PC-3 (cell line): ENCODE results near the gene CSDE1. TPM values are rescaled to one million over a fixed set of nuclear protein-coding genes. Genes with fewer than 3 reads are reported as not detected.
A peak's percentile ranks its signal among the peaks of the same experiment; 100 is the strongest.

ENCODE experiments used
- ATAC-seq: fragments of 200-7000 bp; cut with Tn5 transposase; 2 replicates; pipeline ENCODE4 v1.9.1; 2020; ENCODE audit warnings: mild to moderate bottlenecking, moderate library complexity
- BruUV-seq: library from RNA; stranded (reverse); fragments of 400-500 nt; replicated peaks from 2 replicates; lab custom pipeline; 2021; lab: Mats Ljungman, UMichigan
- CTCF ChIA-PET: fragments of 300-600 bp; sonication (Branson Sonifier 250); formaldehyde crosslinking; loops from one replicate; lab custom pipeline; 2022; ENCODE audit warnings: antibody characterized with exemption; lab: Charles Lee
- POLR2A ChIA-PET: fragments of 300-600 bp; sonication (Branson Sonifier 250); formaldehyde crosslinking; loops from one replicate; lab custom pipeline; 2022; ENCODE audit warnings: antibody characterized with exemption; ENCODE audit not compliant: unreplicated experiment; lab: Charles Lee
- DNase-seq: peaks from one replicate; pipeline ENCODE4 v3.0.0-alpha.2; 2015
- H2AFZ ChIP-seq: fragments of 300-600 bp; sonication (generic); 2 replicates; pipeline ENCODE4 v1.6.0; 2016; ENCODE audit warnings: antibody characterized with exemption, low read length
- H3F3A ChIP-seq: fragments of 300-600 bp; sonication (generic); one replicate; pipeline ENCODE4 v1.6.0; 2017; ENCODE audit warnings: antibody characterized with exemption, low read length, control low read depth, mild to moderate bottlenecking; ENCODE audit not compliant: unreplicated experiment
- H3K27ac ChIP-seq: fragments of 300-600 bp; sonication (generic); 2 replicates; pipeline ENCODE4 v1.5.1; 2016; ENCODE audit warnings: mild to moderate bottlenecking, low read length
- H3K27me3 ChIP-seq: fragments of 300-600 bp; sonication (generic); 2 replicates; pipeline ENCODE4 v1.6.1; 2016; ENCODE audit warnings: low read length, mixed read lengths
- H3K36me3 ChIP-seq: fragments of 300-600 bp; sonication (generic); 2 replicates; pipeline ENCODE4 v1.6.1; 2016; ENCODE audit warnings: low read depth, mixed run types, low read length, mixed read lengths
- H3K4me1 ChIP-seq: fragments of 300-600 bp; sonication (generic); 2 replicates; pipeline ENCODE4 v1.5.1; 2016; ENCODE audit warnings: low read length; ENCODE audit not compliant: insufficient read depth
- H3K4me2 ChIP-seq: fragments of 300-600 bp; sonication (generic); 2 replicates; pipeline ENCODE4 v1.6.0; 2016; ENCODE audit warnings: low read length
- H3K4me3 ChIP-seq: fragments of 300-600 bp; sonication (generic); 2 replicates; pipeline ENCODE4 v1.5.1; 2016; ENCODE audit warnings: mild to moderate bottlenecking, low read length, mixed read lengths
- H3K79me2 ChIP-seq: fragments of 300-600 bp; sonication (generic); 2 replicates; pipeline ENCODE4 v1.6.1; 2017; ENCODE audit warnings: low read length, mixed read lengths
- H3K9ac ChIP-seq: fragments of 300-600 bp; sonication (generic); 2 replicates; pipeline ENCODE4 v1.6.0; 2016; ENCODE audit warnings: mild to moderate bottlenecking, low read length
- H3K9me2 ChIP-seq: fragments of 300-600 bp; sonication (generic); replicated peaks from 2 replicates; pipeline ENCODE4 v1.6.1; 2016; ENCODE audit warnings: mixed run types, low read length, mixed read lengths
- H3K9me3 ChIP-seq: fragments of 300-600 bp; sonication (generic); 2 replicates; pipeline ENCODE4 v1.6.1; 2016; ENCODE audit warnings: low read length, mixed read lengths
- H4K20me1 ChIP-seq: fragments of 300-600 bp; sonication (generic); 2 replicates; pipeline ENCODE4 v1.6.1; 2016; ENCODE audit warnings: low read length, mixed read lengths
- CTCF ChIP-seq: fragments of 300-600 bp; sonication (generic); conservative IDR thresholded peaks from 2 replicates; pipeline ENCODE4 v1.5.1; 2017; ENCODE audit warnings: antibody characterized with exemption, low read depth, mild to moderate bottlenecking, low read length
- EZH2 ChIP-seq: fragments of 300-600 bp; sonication (generic); IDR thresholded peaks from one replicate; pipeline ENCODE4 v1.6.1; 2017; ENCODE audit warnings: antibody characterized with exemption, mild to moderate bottlenecking, low read length; ENCODE audit not compliant: unreplicated experiment
- EZH2phosphoT487 ChIP-seq: fragments of 300-600 bp; sonication (generic); IDR thresholded peaks from 2 replicates; pipeline ENCODE4 v1.6.1; 2018; ENCODE audit warnings: mild to moderate bottlenecking, antibody characterized with exemption, low read length, borderline replicate concordance
- intact Hi-C: fragments of 100-400 bp; cut with micrococcal nuclease; formaldehyde crosslinking; loops from 2 replicates; pipeline ENCODE4 v1.9.0; 2023
- total RNA-seq: library from RNA; depleted of rRNA; stranded (reverse); fragments of >200 nt; gene quantifications from 2 replicates; pipeline ENCODE4 v1.2.3, GENCODE V29; 2014

CSDE1 gene
- total RNA-seq, 1 experiment from 2014 or later, result 480 TPM

- ATAC-seq (no peak), DNase-seq (no peak)
- Histone ChIP-seq H3K27ac (no peak overlapping the region), H4K20me1 (no peaks in the 10 kb centered on the region), H3K9me2 (no peaks in the 10 kb centered on the region), H2AFZ (no peak overlapping the region), H3F3A (no peaks in the 10 kb centered on the region), H3K4me2 (no peak overlapping the region), H3K9ac (no peak overlapping the region), H3K79me2 (peaks cover 3% of the 10 kb centered on the region), H3K9me3 (no peaks in the 10 kb centered on the region), H3K4me1 (no peaks in the 10 kb centered on the region), H3K4me3 (no peak overlapping the region), H3K27me3 (no peaks in the 10 kb centered on the region), H3K36me3 (peaks cover 63% of the 10 kb centered on the region; the same call in 1 of the 2 replicates)
- TF ChIP-seq EZH2 (no peak), EZH2phosphoT487 (no peak), CTCF (no peak)
- POLR2A ChIA-PET, result interaction anchor here (0.7 kb wide), 1 partner anchor 45 kb away, joined by 8 read pairs; no protein-coding TSS in a partner anchor
- intact Hi-C loops, result no loop called here
- BruUV-seq, result no TSS peak
- CTCF ChIA-PET, result no interaction called here
Measured at GRCh38 chr1:114710360-114710759, 47.4 kb downstream of the CSDE1 start.

- POLR2A ChIA-PET, result no interaction called here
- Histone ChIP-seq H3K9ac (no peak overlapping the region), H3K36me3 (peaks cover 46% of the 10 kb centered on the region; the same call in 1 of the 2 replicates), H3K27ac (no peak overlapping the region), H4K20me1 (no peaks in the 10 kb centered on the region), H3K9me3 (no peaks in the 10 kb centered on the region), H3K4me1 (no peaks in the 10 kb centered on the region), H3K27me3 (no peaks in the 10 kb centered on the region), H3K4me2 (no peak overlapping the region), H3K9me2 (no peaks in the 10 kb centered on the region), H3F3A (no peaks in the 10 kb centered on the region), H2AFZ (no peak overlapping the region), H3K4me3 (no peak overlapping the region), H3K79me2 (no peaks in the 10 kb centered on the region)
- ATAC-seq, result no peak
- intact Hi-C loops, result no loop called here
- TSS peak; percentile 7 for BruUV-seq
- DNase-seq, result no peak
- TF ChIP-seq EZH2phosphoT487 (no peak), EZH2 (no peak), CTCF (no peak)
- CTCF ChIA-PET, result no interaction called here
Measured at GRCh38 chr1:114707604-114708003, 50.2 kb downstream of the CSDE1 start.

GRCh38 chr1:114703242-114703641 lies 54.5 kb downstream of the CSDE1 start:
- no peak overlapping the region for H2AFZ ChIP-seq

More at GRCh38 chr1:114703242-114703641, 54.5 kb downstream of the CSDE1 start:
- H3K9me3 ChIP-seq, result no peaks in the 10 kb centered on the region
- H3K9me2 ChIP-seq, result no peaks in the 10 kb centered on the region
- H3K4me1 ChIP-seq, result no peaks in the 10 kb centered on the region
- H4K20me1 ChIP-seq, result no peaks in the 10 kb centered on the region
- no peak overlapping the region for H3K9ac ChIP-seq
- H3K27ac ChIP-seq, result no peak overlapping the region
- H3K4me2 ChIP-seq, result no peak overlapping the region
- BruUV-seq, result no TSS peak
- CTCF ChIA-PET, result interaction anchor here (0.6 kb wide), 1 partner anchor 1892 kb away, joined by 4 read pairs; no protein-coding TSS in a partner anchor
- TF ChIP-seq EZH2 (no peak), CTCF (no peak), EZH2phosphoT487 (no peak)
- POLR2A ChIA-PET, result interaction anchor here (1.2 kb wide), 1 partner anchor 13 kb away, joined by 8 read pairs; the partner anchor contains the start of gene NRAS
- no peaks in the 10 kb centered on the region for H3F3A ChIP-seq
- intact Hi-C loops, result no loop called here
- ATAC-seq (no peak), DNase-seq (no peak)
- H3K79me2 ChIP-seq, result no peaks in the 10 kb centered on the region
- no peaks in the 10 kb centered on the region for H3K27me3 ChIP-seq
- H3K36me3 ChIP-seq, result peaks cover 24% of the 10 kb centered on the region; the same call in 1 of the 2 replicates
- H3K4me3 ChIP-seq, result no peak overlapping the region
